Lower lobe of right lung (tissue), 2 donors: Measurements from ENCODE around the gene ABCC4. TPM values are rescaled to one million over a fixed set of nuclear protein-coding genes. Genes with fewer than 3 reads are reported as not detected.
A peak's percentile ranks its signal among the peaks of the same experiment; 100 is the strongest.

Experiments used
- ATAC-seq, 2 donors: fragments of 200-7000 bp; cut with Tn5 transposase; one replicate each; pipeline ENCODE4 v1.9.1; 2020 to 2022; ENCODE audit warnings: mild to moderate bottlenecking in 2 of 2, moderate library complexity in 2 of 2
- DNase-seq: peaks from one replicate; pipeline ENCODE4 v3.0.0-alpha.2; 2020
- H3K27ac ChIP-seq: fragments of 200-600 bp; one replicate; pipeline ENCODE4 v1.8.0; 2022
- H3K27me3 ChIP-seq: fragments of 200-600 bp; one replicate; pipeline ENCODE4 v1.8.0; 2022; ENCODE audit warnings: low read depth
- H3K36me3 ChIP-seq: fragments of 200-600 bp; one replicate; pipeline ENCODE4 v1.8.0; 2022; ENCODE audit warnings: mild to moderate bottlenecking
- H3K4me1 ChIP-seq: fragments of 200-600 bp; one replicate; pipeline ENCODE4 v1.8.0; 2022
- H3K4me3 ChIP-seq: fragments of 200-600 bp; one replicate; pipeline ENCODE4 v1.8.0; 2022; ENCODE audit warnings: mild to moderate bottlenecking
- H3K9me3 ChIP-seq: fragments of 200-600 bp; one replicate; pipeline ENCODE4 v1.8.0; 2022
- intact Hi-C: fragments of 100-400 bp; cut with DNase I; formaldehyde crosslinking; loops from one replicate; pipeline ENCODE4 v1.11.0; 2022
- total RNA-seq: library from RNA; stranded (reverse); fragmentation: NEBNext Ultra II Directional; extraction: Animal tissue kit (Norgen Biotek cat#: 25700); gene quantifications from one replicate; pipeline ENCODE4 v1.2.1, GENCODE V29; 2021
- TF ChIP-seq, protein P1 (sequence below): fragments of 200-600 bp; IDR thresholded peaks from one replicate; pipeline ENCODE4 v1.8.0; 2022; ENCODE audit warnings: antibody characterized with exemption, mild to moderate bottlenecking
- donor health status: DM: no; HTN: yes; CAD: no; lungs with severe emphysema.

The ABCC4 gene
- total RNA-seq, 1 donor from 2014 or later: 32.2 TPM

- intact Hi-C loops: no loop called here
Observed at GRCh38 chr13:95191821-95192563, 109.3 kb downstream of the ABCC4 start.

GRCh38 chr13:95188128-95188527 lies 113.1 kb downstream of the ABCC4 start:
- ATAC-seq: no peak

More at GRCh38 chr13:95191821-95192563, 109.3 kb downstream of the ABCC4 start:
- Histone ChIP-seq H3K27ac (no peak overlapping the region), H3K4me3 (no peak overlapping the region), H3K27me3 (no peaks in the 10 kb centered on the region), H3K4me1 (peaks cover 9% of the 10 kb centered on the region), H3K36me3 (peaks cover 3% of the 10 kb centered on the region), H3K9me3 (no peaks in the 10 kb centered on the region)
- ATAC-seq: peak; percentile 92 to 93
- DNase-seq: peak; percentile 83
- TF ChIP-seq, protein P1, sequence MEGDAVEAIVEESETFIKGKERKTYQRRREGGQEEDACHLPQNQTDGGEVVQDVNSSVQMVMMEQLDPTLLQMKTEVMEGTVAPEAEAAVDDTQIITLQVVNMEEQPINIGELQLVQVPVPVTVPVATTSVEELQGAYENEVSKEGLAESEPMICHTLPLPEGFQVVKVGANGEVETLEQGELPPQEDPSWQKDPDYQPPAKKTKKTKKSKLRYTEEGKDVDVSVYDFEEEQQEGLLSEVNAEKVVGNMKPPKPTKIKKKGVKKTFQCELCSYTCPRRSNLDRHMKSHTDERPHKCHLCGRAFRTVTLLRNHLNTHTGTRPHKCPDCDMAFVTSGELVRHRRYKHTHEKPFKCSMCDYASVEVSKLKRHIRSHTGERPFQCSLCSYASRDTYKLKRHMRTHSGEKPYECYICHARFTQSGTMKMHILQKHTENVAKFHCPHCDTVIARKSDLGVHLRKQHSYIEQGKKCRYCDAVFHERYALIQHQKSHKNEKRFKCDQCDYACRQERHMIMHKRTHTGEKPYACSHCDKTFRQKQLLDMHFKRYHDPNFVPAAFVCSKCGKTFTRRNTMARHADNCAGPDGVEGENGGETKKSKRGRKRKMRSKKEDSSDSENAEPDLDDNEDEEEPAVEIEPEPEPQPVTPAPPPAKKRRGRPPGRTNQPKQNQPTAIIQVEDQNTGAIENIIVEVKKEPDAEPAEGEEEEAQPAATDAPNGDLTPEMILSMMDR: peak; percentile 94

DNA sequence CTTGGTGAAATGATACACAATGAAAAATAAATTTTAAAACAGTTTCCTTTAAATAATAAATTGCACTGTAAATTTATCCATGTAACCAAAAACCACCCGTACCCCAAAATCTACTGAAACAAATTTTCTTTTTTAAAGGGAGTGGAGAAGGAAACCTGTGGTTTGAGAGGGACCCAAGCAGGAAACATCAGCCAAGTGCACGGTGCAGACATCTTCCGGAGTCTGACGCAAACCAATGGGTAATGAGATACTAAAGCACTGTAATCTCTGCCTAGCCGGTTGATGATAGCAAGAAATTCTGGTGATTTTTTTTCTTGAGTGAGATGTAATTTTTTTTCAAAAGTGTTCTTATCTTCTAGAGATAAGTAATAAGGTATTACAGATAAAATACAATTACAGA lies 115.4 kb downstream of the ABCC4 start:
- Histone ChIP-seq H3K4me1 (peaks cover 18% of the 10 kb centered on the region), H3K36me3 (peaks cover 3% of the 10 kb centered on the region), H3K27me3 (no peaks in the 10 kb centered on the region), H3K9me3 (no peaks in the 10 kb centered on the region), H3K4me3 (no peak overlapping the region), H3K27ac (no peak overlapping the region)
- TF ChIP-seq, protein P1: no peak
- no peak for ATAC-seq
- intact Hi-C loops: loop anchor here (10.0 kb wide), 1 partner anchor 219 kb away; no protein-coding TSS in a partner anchor
- no peak for DNase-seq

More at GRCh38 chr13:95188128-95188527, 113.1 kb downstream of the ABCC4 start:
- H3K4me1 ChIP-seq: peaks cover 9% of the 10 kb centered on the region
- intact Hi-C loops: loop anchor here (10.0 kb wide), 1 partner anchor 217 kb away; no protein-coding TSS in a partner anchor
- TF ChIP-seq, protein P1: no peak
- no peak overlapping the region for H3K4me3 ChIP-seq
- no peaks in the 10 kb centered on the region for H3K9me3 ChIP-seq
- no peak overlapping the region for H3K27ac ChIP-seq
- no peaks in the 10 kb centered on the region for H3K27me3 ChIP-seq
- no peak for DNase-seq
- H3K36me3 ChIP-seq: peaks cover 3% of the 10 kb centered on the region

GRCh38 chr13:95185311-95185710 lies 115.9 kb downstream of the ABCC4 start:
- no peak for DNase-seq
- ATAC-seq: no peak
- intact Hi-C loops: loop anchor here (10.0 kb wide), 1 partner anchor 219 kb away; no protein-coding TSS in a partner anchor
- Histone ChIP-seq H3K9me3 (no peaks in the 10 kb centered on the region), H3K4me1 (peaks cover 23% of the 10 kb centered on the region), H3K27me3 (no peaks in the 10 kb centered on the region), H3K4me3 (no peak overlapping the region), H3K36me3 (peaks cover 3% of the 10 kb centered on the region), H3K27ac (no peak overlapping the region)
- TF ChIP-seq, protein P1: no peak

GRCh38 chr13:95184317-95184716 lies 116.9 kb downstream of the ABCC4 start:
- no peak for ATAC-seq
- intact Hi-C loops: loop anchor here (10.0 kb wide), 1 partner anchor 220 kb away; no protein-coding TSS in a partner anchor
- Histone ChIP-seq H3K36me3 (peaks cover 3% of the 10 kb centered on the region), H3K27ac (no peak overlapping the region), H3K9me3 (no peaks in the 10 kb centered on the region), H3K27me3 (no peaks in the 10 kb centered on the region), H3K4me1 (peaks cover 25% of the 10 kb centered on the region), H3K4me3 (no peak overlapping the region)
- no peak for DNase-seq
- TF ChIP-seq, protein P1: no peak
